ENCODE results near the gene CEACAM19. TPM values are rescaled to one million over a fixed set of nuclear protein-coding genes. Genes with fewer than 3 reads are reported as not detected.

CEACAM19 gene
- total RNA-seq, 1 experiment from 2014 or later, result 3.5 TPM

GRCh38 chr19:44705502-44706010 is 34.3 kb downstream of the CEACAM19 start:
- Histone ChIP-seq H2BK12ac (ENCODE audit: insufficient read length, low read depth, low read length) (no peak overlapping the region), H3K27ac (ENCODE audit: insufficient read length, low read depth, low read length) (no peak overlapping the region), H3K23me2 (ENCODE audit: insufficient read length, low read depth, low read length, poor library complexity, severe bottlenecking) (peaks cover 3% of the 10 kb centered on the region), H3K56ac (ENCODE audit: insufficient read length, low read depth, low read length) (no peak overlapping the region), H2AK5ac (ENCODE audit: insufficient read length, low read length) (no peak overlapping the region), H4K8ac (replicated peaks; ENCODE audit: insufficient read length, low read depth, low read length) (no peak overlapping the region), H3K4me2 (ENCODE audit: insufficient read depth, insufficient read length, low read length) (no peak overlapping the region), H2BK20ac (ENCODE audit: low read depth, low read length, poor library complexity, severe bottlenecking) (no peak overlapping the region), H2AFZ (ENCODE audit: low read length) (no peak overlapping the region), H3K9ac (ENCODE audit: extremely low read depth, insufficient read length, low read length) (no peak overlapping the region), H3K9me3 (ENCODE audit: control insufficient read depth, low read depth, low read length) (no peaks in the 10 kb centered on the region), H2BK120ac (ENCODE audit: low read depth, low read length, poor library complexity, severe bottlenecking) (no peak overlapping the region), H3K18ac (ENCODE audit: insufficient read length, low read depth, low read length) (no peak overlapping the region), H3T11ph (ENCODE audit: low read length) (no peak overlapping the region), H3K4me1 (ENCODE audit: insufficient read depth, low read length) (no peaks in the 10 kb centered on the region), H3K23ac (ENCODE audit: insufficient read length, low read depth, low read length) (no peak overlapping the region), H3K4ac (ENCODE audit: low read depth, low read length) (no peak overlapping the region), H2BK15ac (ENCODE audit: low read depth, low read length) (no peak overlapping the region), H2BK5ac (ENCODE audit: insufficient read length, low read length) (no peak overlapping the region), H4K91ac (ENCODE audit: insufficient read length, low read depth, low read length) (no peak overlapping the region), H4K20me1 (ENCODE audit: control insufficient read depth, insufficient read depth, insufficient read length) (no peaks in the 10 kb centered on the region), H3K27me3 (ENCODE audit: insufficient read depth, low read length) (no peaks in the 10 kb centered on the region), H4K5ac (ENCODE audit: insufficient read length, low read depth, low read length) (no peak overlapping the region), H3K79me2 (ENCODE audit: insufficient read depth, low read length) (0 out of 2 replicates have a peak, but pooled peaks cover 2% of the 10 kb centered on the region), H3K14ac (ENCODE audit: insufficient read depth, low read length) (no peak overlapping the region), H3K79me1 (ENCODE audit: insufficient read depth, low read depth, low read length, poor library complexity, severe bottlenecking) (no peaks in the 10 kb centered on the region)
- Mint-ChIP-seq H3K4me3 (no peak overlapping the region), H3K27ac (no peak overlapping the region; a peak in 1 of 7 replicates), H3K36me3 (ENCODE audit: insufficient read depth in 1 of 3, low read depth in 3 of 3) (no peaks in the 10 kb centered on the region; a peak in 1 of 7 replicates), H3K9me3 (no peaks in the 10 kb centered on the region), H3K4me1 (no peaks in the 10 kb centered on the region), H3K27me3 (ENCODE audit: low read depth) (peaks cover 7% of the 10 kb centered on the region)
- no CpG with 5 or more reads among the region's 12 CpGs for WGBS (ENCODE audit: extremely low coverage, insufficient read length, low lambda C conversion rate)
- no peak for TF ChIP-seq CTCF (conservative IDR thresholded peaks at IDR 0.05)
- no peak for DNase-seq
